ENCODE data around the gene DMD.

Gene DMD

GRCh38 chrX:31316340-31316991, 1894.9 kb downstream of the DMD start:
- DNase-seq = no peak

DNA sequence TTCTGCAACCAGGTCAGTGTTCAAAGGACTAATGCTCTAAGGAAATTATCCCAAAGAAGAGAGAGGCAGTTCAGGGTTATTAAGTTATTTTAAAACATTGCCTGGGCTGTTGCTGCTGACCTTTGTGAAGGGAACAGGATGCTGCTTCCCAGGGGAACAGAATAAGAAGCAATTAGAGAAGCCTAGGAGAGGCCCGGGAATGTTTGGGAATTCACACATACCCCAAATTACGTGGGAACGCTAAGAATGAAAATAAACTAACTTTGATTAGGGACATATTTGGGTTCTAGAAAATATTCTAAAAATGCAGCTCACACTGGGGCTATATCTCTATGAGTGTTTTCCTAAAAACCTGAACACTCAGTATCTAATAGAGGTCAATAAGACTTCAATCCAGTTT, 1896.4 kb downstream of the DMD start:
- no peak for DNase-seq

DNA sequence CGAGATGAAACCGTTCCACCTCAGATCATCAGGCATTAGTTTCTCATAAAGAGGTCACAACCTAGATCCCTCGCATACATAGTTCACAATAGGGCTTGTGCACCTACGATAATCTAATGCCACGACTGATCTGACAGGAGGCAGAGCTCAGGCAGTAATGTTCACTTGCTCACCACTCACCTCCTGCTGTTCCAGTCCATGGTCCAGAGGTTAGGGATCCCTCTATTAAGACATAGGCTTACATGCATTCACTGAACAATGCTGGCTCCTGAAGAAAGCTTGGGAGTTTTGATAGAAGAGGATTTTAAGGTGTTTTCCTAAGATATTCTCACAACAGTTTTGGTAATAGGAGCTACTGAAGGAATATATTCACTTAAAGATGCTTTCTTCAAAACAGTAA, 1903.4 kb downstream of the DMD start:
- no peak for DNase-seq

- no peak for DNase-seq
Measured at GRCh38 chrX:31302573-31303075, 1908.7 kb downstream of the DMD start.

- DNase-seq = no peak
Measured at GRCh38 chrX:31301941-31302340, 1909.4 kb downstream of the DMD start.

DNA sequence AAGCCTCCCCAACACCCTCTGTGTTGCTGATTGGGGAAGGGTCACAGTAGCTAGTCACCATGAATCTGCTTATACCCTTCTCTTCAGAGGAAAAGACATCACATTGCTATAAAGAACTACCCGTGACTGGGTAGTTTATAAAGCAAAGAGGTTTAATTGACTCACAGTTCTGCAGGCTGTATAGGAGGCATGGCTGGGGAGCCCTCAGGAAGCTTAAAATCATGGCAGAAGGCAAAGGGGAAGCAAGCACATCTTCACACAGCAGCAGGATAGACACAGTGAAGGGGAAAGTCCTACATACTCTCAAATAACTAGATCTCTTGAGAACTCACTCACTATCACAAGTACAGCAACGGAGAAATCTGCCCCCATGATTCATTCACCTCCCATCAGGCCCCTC, 1910.1 kb downstream of the DMD start:
- no peak for DNase-seq

DNA sequence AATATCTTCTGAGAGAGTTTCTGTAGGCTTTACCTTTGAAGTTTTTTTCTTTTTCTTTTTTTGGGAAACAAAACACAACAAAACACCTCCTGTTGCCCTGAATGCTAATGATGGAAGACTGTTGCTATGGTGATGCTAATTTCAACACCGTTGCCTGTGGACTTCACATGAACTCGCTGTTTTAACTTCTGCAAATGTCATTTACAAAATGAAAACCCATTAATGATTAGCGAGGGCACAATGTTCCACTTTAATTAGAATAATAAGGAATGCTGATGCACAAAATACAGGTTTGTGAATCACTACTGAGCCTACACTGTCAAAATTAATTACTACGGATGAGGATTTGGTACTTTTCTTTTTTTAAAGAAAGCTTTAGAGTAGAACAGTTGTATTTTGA, 1912.4 kb downstream of the DMD start:
- no peak for DNase-seq

DNA sequence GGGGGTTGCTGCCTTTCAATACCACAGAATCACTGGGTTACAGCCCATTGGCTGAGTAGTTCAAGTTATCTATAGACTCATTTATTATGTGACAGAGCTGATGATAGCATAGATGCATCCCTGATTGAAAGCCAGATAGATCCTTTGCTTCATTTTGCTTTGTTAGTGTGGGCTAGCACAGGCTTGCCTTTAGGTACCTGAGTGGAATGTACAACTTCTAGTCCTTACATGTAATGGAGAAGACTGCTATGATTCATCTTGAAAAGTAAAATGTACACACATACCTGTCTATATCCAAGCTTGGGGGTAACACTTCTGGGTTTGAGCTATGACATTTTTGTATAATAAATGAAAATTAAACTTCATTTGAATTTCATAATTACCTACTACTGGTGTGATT, 1913.5 kb downstream of the DMD start:
- no peak for DNase-seq

DNA sequence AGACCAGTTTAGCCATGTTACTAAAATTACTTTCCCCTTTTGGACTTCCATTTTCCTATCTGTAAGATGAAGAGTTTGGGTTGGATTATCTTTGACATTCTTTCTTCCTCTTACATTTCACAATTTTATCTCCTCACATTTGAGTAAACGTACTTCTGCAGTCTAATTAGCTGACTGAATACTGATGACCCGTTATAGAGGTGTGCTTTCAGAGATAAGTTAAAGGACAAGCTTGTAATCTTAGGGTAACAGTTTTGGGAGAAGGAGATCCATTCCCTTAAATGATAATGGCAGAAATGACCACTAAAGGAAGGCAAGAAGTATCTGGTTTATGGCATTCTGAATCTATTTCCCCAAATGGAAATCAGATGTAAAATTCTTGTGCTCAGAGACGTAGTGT, 1916.9 kb downstream of the DMD start:
- DNase-seq = no peak

DNA sequence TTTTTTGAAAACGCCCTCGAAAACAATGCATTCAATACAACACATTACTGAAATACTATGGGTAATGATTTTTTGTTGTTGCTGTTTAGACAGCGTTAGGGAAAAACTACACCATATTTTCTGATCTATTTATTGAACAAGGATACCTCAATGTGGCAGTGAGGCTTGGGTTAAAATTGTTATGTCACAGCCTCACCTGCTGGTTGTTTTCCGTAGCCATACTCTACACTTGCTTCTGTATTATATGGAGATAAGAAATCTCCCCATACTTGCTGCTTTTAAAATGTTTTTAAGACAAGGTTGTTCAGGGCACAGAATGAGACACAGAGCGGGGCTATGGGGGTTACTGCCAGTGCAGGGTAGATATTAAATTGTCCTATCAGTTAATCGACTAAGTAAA, 1917.9 kb downstream of the DMD start:
- DNase-seq = no peak

DNA sequence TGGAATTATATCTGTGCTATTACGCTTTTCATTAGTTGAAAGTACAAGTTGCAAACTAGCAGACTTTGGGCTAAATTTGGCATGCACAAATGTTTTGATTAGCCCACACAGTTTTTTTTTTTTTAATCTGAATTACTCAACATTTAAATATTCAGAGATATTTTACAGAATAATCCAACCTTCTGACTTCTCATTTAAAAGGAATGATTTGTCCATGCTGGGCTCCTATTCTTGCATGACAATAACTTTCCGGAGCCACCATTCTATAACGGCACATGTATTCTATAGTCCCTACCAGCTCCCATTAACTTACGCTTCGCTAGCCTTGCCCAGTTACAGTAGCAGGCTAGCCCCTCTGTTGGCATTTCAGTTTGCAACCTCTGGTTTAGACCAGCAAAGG, 1920.2 kb downstream of the DMD start:
- DNase-seq = no peak

GRCh38 chrX:31287861-31288260, 1923.5 kb downstream of the DMD start:
- no peak for DNase-seq

DNA sequence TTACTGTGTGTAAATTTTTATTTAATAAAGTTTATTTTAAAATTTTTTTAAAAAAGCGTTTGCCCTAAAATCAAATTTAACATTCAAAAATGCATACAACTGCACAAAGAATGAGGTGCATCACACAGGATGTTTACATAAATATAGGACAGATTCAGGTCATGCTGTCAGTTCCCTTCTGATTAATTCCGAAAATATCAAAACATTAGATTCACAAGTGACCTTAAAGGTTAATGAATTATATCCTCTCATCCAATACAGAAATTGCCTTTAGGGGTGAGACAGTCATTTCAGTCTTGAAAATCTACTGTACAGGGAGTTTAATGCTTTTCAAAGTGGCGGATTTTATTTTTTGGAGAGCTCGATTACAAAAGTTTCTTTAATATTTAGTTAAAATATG, 1930.8 kb downstream of the DMD start:
- no peak for DNase-seq

DNA sequence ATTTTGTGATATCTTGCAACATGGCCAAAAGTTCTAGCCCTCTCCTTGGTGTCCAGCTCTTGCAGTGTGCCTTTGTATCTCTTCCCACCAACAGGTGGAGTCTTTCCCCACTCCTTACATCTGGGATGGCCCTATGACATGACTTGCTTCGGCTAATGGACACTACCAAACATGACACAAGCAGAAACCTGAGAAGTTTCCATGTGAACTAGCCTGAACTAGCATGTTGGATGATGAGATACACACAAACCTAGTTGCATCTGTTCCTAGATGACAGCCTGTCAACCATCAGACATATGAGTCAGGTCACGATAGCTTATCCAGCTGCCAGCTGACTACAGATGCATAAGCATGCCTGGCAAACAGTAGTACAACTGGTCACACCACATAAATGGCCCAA, 1932.0 kb downstream of the DMD start:
- DNase-seq = no peak

DNA sequence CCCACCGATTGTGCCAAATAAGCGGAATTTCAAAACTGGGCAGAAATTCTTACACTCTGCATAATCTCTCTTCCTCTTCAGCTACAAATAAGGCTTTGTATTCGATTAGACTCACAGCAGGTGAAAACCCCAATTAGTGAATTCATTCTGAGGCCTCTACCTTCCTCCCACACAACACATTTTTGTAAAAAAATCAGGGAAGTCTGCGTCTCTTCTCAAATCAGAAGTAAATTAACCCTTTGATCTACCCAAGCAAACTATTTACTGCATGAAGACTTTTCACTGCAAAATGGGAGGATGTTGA, 1938.9 kb downstream of the DMD start:
- no peak for DNase-seq

- DNase-seq = no peak
Measured at GRCh38 chrX:31271615-31272471, 1939.5 kb downstream of the DMD start.

DNA sequence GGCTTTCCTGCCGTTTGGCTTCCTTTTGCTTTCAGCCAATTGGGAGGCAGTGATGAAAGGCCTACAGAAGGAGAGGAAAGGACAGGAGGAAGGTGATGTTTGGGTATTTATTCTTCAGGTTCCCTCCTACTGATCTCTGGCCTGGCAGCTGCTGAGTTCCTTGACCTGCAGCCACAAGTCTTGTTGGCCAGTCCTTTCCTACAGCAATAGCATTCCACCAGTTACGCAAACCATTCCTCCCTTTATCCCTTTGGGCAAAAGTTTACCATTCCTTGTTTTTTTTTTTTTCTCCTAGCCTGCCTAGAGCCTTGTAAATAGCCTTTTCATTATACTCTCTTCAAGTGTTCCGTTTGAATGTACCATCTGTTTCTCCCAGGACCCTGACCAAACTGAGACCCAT, 1941.4 kb downstream of the DMD start:
- no peak for DNase-seq

- no peak for DNase-seq
Measured at GRCh38 chrX:31268359-31268758, 1943.0 kb downstream of the DMD start.

- no peak for DNase-seq
Measured at GRCh38 chrX:31266203-31267076, 1944.9 kb downstream of the DMD start.

- no peak for DNase-seq
Measured at GRCh38 chrX:31265383-31265782, 1946.0 kb downstream of the DMD start.

GRCh38 chrX:31260351-31260750, 1951.0 kb downstream of the DMD start:
- no peak for DNase-seq

GRCh38 chrX:31258166-31258565, 1953.2 kb downstream of the DMD start:
- no peak for DNase-seq

- no peak for DNase-seq
Measured at GRCh38 chrX:31255310-31256033, 1955.9 kb downstream of the DMD start.
